ENCODE data around the gene KDM5B.

GRCh38 chr1:202716654-202717053 lies 91.6 kb downstream of the KDM5B start:
- TF ChIP-seq, protein P1, sequence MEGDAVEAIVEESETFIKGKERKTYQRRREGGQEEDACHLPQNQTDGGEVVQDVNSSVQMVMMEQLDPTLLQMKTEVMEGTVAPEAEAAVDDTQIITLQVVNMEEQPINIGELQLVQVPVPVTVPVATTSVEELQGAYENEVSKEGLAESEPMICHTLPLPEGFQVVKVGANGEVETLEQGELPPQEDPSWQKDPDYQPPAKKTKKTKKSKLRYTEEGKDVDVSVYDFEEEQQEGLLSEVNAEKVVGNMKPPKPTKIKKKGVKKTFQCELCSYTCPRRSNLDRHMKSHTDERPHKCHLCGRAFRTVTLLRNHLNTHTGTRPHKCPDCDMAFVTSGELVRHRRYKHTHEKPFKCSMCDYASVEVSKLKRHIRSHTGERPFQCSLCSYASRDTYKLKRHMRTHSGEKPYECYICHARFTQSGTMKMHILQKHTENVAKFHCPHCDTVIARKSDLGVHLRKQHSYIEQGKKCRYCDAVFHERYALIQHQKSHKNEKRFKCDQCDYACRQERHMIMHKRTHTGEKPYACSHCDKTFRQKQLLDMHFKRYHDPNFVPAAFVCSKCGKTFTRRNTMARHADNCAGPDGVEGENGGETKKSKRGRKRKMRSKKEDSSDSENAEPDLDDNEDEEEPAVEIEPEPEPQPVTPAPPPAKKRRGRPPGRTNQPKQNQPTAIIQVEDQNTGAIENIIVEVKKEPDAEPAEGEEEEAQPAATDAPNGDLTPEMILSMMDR (IDR thresholded peaks at IDR 0.05; ENCODE audit: poor library complexity, severe bottlenecking): no peak
- TF ChIP-seq MXI1 (conservative IDR thresholded peaks at IDR 0.05; ENCODE audit: poor library complexity, severe bottlenecking): no peak
- TF ChIP-seq EP300 (conservative IDR thresholded peaks at IDR 0.05; ENCODE audit: poor library complexity, severe bottlenecking): no peak
- TF ChIP-seq REST (IDR thresholded peaks at IDR 0.05; ENCODE audit: borderline replicate concordance): no peak

All from neural cell (in vitro differentiated cells).